Measurements from ENCODE around the gene PDXK. TPM values are rescaled to one million over a fixed set of nuclear protein-coding genes. Genes with fewer than 3 reads are reported as not detected.

The PDXK gene
- polyA plus RNA-seq, 1 donor from 2014 or later = 22.8 TPM

- Histone ChIP-seq H3K9ac (ENCODE audit: low read length) (no peak overlapping the region), H3K36me3 (ENCODE audit: insufficient read depth, low read length) (no peaks in the 10 kb centered on the region), H3K27me3 (ENCODE audit: insufficient read depth, low read depth, low read length) (no peaks in the 10 kb centered on the region), H3K79me2 (replicated peaks; ENCODE audit: insufficient read depth, low read length) (no peaks in the 10 kb centered on the region), H3K4me2 (ENCODE audit: low read length) (no peak overlapping the region), H3K9me3 (ENCODE audit: low read length) (no peaks in the 10 kb centered on the region), H3F3A (ENCODE audit: insufficient read depth, low read length, poor library complexity, severe bottlenecking) (no peaks in the 10 kb centered on the region), H3K27ac (ENCODE audit: low read length) (no peak overlapping the region), H3K9me2 (ENCODE audit: insufficient read depth, low read length) (no peaks in the 10 kb centered on the region), H4K20me1 (ENCODE audit: insufficient read depth) (no peaks in the 10 kb centered on the region), H2AFZ (ENCODE audit: low read depth, low read length) (no peak overlapping the region), H3K4me3 (ENCODE audit: low read length) (no peak overlapping the region)
- TF ChIP-seq EP300 (conservative IDR thresholded peaks at IDR 0.05; ENCODE audit: poor library complexity, severe bottlenecking) (no peak), SMC3 (conservative IDR thresholded peaks at IDR 0.05; ENCODE audit: poor library complexity) (no peak), REST (IDR thresholded peaks at IDR 0.05; ENCODE audit: borderline replicate concordance) (no peak), MXI1 (conservative IDR thresholded peaks at IDR 0.05; ENCODE audit: poor library complexity, severe bottlenecking) (no peak), RAD21 (conservative IDR thresholded peaks at IDR 0.05) (no peak), CTCF (IDR thresholded peaks at IDR 0.05; ENCODE audit: poor library complexity, severe bottlenecking) (no peak), TAF1 (IDR thresholded peaks at IDR 0.05; ENCODE audit: low read depth) (no peak), POLR2AphosphoS5 (IDR thresholded peaks at IDR 0.05) (no peak)
These were observed 83.9 kb downstream of the PDXK start for GRCh38 chr21:43802713-43803313.

- Histone ChIP-seq H3K27me3 (ENCODE audit: insufficient read depth, low read depth, low read length) (no peaks in the 10 kb centered on the region), H3K4me2 (ENCODE audit: low read length) (no peak overlapping the region), H3K9me2 (ENCODE audit: insufficient read depth, low read length) (no peaks in the 10 kb centered on the region), H3K4me3 (ENCODE audit: low read length) (no peak overlapping the region), H3K36me3 (ENCODE audit: insufficient read depth, low read length) (no peaks in the 10 kb centered on the region), H3F3A (ENCODE audit: insufficient read depth, low read length, poor library complexity, severe bottlenecking) (no peaks in the 10 kb centered on the region), H3K9ac (ENCODE audit: low read length) (no peak overlapping the region), H4K20me1 (ENCODE audit: insufficient read depth) (no peaks in the 10 kb centered on the region), H3K27ac (ENCODE audit: low read length) (no peak overlapping the region), H3K79me2 (replicated peaks; ENCODE audit: insufficient read depth, low read length) (no peaks in the 10 kb centered on the region), H2AFZ (ENCODE audit: low read depth, low read length) (no peak overlapping the region), H3K9me3 (ENCODE audit: low read length) (no peaks in the 10 kb centered on the region)
- TF ChIP-seq EZH2 (IDR thresholded peaks at IDR 0.05; ENCODE audit: borderline replicate concordance, insufficient read depth, low read length, poor library complexity, severe bottlenecking) = no peak
- no peak for TF ChIP-seq REST (IDR thresholded peaks at IDR 0.05; ENCODE audit: borderline replicate concordance)
- TF ChIP-seq RAD21 (conservative IDR thresholded peaks at IDR 0.05) = no peak
- no peak for TF ChIP-seq MXI1 (conservative IDR thresholded peaks at IDR 0.05; ENCODE audit: poor library complexity, severe bottlenecking)
- TF ChIP-seq TAF1 (IDR thresholded peaks at IDR 0.05; ENCODE audit: low read depth) = no peak
- no peak for TF ChIP-seq SMC3 (conservative IDR thresholded peaks at IDR 0.05; ENCODE audit: poor library complexity)
- TF ChIP-seq POLR2AphosphoS5 (IDR thresholded peaks at IDR 0.05) = no peak
- no peak for TF ChIP-seq EP300 (conservative IDR thresholded peaks at IDR 0.05; ENCODE audit: poor library complexity, severe bottlenecking)
- TF ChIP-seq CTCF (IDR thresholded peaks at IDR 0.05; ENCODE audit: poor library complexity, severe bottlenecking) = no peak
These were observed 84.8 kb downstream of the PDXK start for GRCh38 chr21:43803558-43804300.
